IMR-90 (cell line): ENCODE results near the gene ANKRD37.

Experiments used
- BHLHE40 ChIP-seq: fragments of 150-350 bp; IDR thresholded peaks from 2 replicates; pipeline ENCODE4 v1.6.1; 2016; ENCODE audit warnings: mild to moderate bottlenecking, low read depth, low read length
- CEBPB ChIP-seq: IDR thresholded peaks from 2 replicates; pipeline ENCODE4 v1.6.1; 2012; ENCODE audit warnings: low read depth, low read length, improper control_type of control experiment
- CHD1 ChIP-seq: IDR thresholded peaks from 2 replicates; pipeline ENCODE4 v1.6.1; 2012; ENCODE audit warnings: low read depth, low read length, improper control_type of control experiment
- MAFK ChIP-seq: IDR thresholded peaks from 2 replicates; pipeline ENCODE4 v1.6.1; 2012; ENCODE audit warnings: low read depth, low read length, improper control_type of control experiment
- MAZ ChIP-seq: IDR thresholded peaks from 2 replicates; pipeline ENCODE4 v1.6.1; 2012; ENCODE audit warnings: low read depth, mild to moderate bottlenecking, low read length, improper control_type of control experiment, moderate library complexity, borderline replicate concordance
- NFE2L2 ChIP-seq: fragments of 150-350 bp; IDR thresholded peaks from 2 replicates; pipeline ENCODE4 v1.6.1; 2016; ENCODE audit warnings: low read depth, mild to moderate bottlenecking, low read length
- POLR2A ChIP-seq: IDR thresholded peaks from 2 replicates; pipeline ENCODE4 v1.6.1; 2012; ENCODE audit warnings: mild to moderate bottlenecking, low read depth, low read length
- RAD21 ChIP-seq: IDR thresholded peaks from 2 replicates; pipeline ENCODE4 v1.6.1; 2012; ENCODE audit warnings: low read length, improper control_type of control experiment
- RFX5 ChIP-seq: IDR thresholded peaks from 2 replicates; pipeline ENCODE4 v1.8.0; 2012; ENCODE audit warnings: low read depth, mild to moderate bottlenecking, low read length, moderate library complexity
- USF2 ChIP-seq: fragments of 150-350 bp; IDR thresholded peaks from 2 replicates; pipeline ENCODE4 v1.6.1; 2017; ENCODE audit warnings: mild to moderate bottlenecking, antibody characterized with exemption, low read length, low read depth
- TF ChIP-seq, protein P1 (sequence below): fragments of 150-350 bp; IDR thresholded peaks from 2 replicates; pipeline ENCODE4 v1.6.1; 2016; ENCODE audit warnings: low read depth, mild to moderate bottlenecking, low read length, moderate library complexity, borderline replicate concordance
- TF ChIP-seq, protein P2 (sequence below): conservative IDR thresholded peaks from 2 replicates; pipeline ENCODE4 v1.5.1; 2012; ENCODE audit warnings: mild to moderate bottlenecking, low read depth, low read length, improper control_type of control experiment

DNA sequence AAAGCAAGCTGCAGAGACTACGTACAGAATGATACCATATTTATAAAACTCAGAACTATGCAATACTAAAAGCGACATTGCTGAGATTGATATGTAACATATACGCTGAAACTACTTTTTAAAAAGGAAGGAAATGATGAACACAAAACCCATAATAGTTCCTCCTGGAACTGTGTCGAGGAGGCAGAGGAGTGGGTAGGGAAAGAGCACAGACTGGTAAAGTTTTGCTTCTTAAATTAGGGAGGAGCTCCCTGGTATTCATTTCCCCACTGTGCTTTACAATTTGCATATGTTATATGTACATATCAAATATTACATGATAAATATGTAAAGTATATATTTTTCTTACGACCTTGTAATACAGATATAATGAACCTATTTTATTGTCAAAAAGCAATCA lies 15.2 kb downstream of the ANKRD37 start:
- TF ChIP-seq, protein P1, sequence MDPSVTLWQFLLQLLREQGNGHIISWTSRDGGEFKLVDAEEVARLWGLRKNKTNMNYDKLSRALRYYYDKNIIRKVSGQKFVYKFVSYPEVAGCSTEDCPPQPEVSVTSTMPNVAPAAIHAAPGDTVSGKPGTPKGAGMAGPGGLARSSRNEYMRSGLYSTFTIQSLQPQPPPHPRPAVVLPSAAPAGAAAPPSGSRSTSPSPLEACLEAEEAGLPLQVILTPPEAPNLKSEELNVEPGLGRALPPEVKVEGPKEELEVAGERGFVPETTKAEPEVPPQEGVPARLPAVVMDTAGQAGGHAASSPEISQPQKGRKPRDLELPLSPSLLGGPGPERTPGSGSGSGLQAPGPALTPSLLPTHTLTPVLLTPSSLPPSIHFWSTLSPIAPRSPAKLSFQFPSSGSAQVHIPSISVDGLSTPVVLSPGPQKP = no peak
- no peak for TF ChIP-seq RFX5
- TF ChIP-seq, protein P2, sequence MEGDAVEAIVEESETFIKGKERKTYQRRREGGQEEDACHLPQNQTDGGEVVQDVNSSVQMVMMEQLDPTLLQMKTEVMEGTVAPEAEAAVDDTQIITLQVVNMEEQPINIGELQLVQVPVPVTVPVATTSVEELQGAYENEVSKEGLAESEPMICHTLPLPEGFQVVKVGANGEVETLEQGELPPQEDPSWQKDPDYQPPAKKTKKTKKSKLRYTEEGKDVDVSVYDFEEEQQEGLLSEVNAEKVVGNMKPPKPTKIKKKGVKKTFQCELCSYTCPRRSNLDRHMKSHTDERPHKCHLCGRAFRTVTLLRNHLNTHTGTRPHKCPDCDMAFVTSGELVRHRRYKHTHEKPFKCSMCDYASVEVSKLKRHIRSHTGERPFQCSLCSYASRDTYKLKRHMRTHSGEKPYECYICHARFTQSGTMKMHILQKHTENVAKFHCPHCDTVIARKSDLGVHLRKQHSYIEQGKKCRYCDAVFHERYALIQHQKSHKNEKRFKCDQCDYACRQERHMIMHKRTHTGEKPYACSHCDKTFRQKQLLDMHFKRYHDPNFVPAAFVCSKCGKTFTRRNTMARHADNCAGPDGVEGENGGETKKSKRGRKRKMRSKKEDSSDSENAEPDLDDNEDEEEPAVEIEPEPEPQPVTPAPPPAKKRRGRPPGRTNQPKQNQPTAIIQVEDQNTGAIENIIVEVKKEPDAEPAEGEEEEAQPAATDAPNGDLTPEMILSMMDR = no peak
- no peak for TF ChIP-seq POLR2A
- no peak for TF ChIP-seq MAFK
- TF ChIP-seq BHLHE40 = no peak
- no peak for TF ChIP-seq CHD1
- TF ChIP-seq RAD21 = no peak
- no peak for TF ChIP-seq NFE2L2
- TF ChIP-seq USF2 = no peak
- no peak for TF ChIP-seq MAZ
- TF ChIP-seq CEBPB = no peak
